Karpas-422 (cell line): ENCODE data around the gene RPS15. TPM values are rescaled to one million over a fixed set of nuclear protein-coding genes. Genes with fewer than 3 reads are reported as not detected.

Source experiments
- DNase-seq: peaks from one replicate; pipeline ENCODE4 v3.0.0-alpha.2; 2015
- H2AFZ ChIP-seq: fragments of 200-600 bp; sonication (generic); 2 replicates; pipeline ENCODE4 v1.6.1; 2014; ENCODE audit warnings: antibody characterized with exemption, low read length, mixed read lengths
- H3K27ac ChIP-seq: fragments of 200-600 bp; sonication (generic); 2 replicates; pipeline ENCODE4 v1.5.1; 2014; ENCODE audit warnings: mild to moderate bottlenecking, low read length, moderate library complexity
- H3K27me3 ChIP-seq: fragments of 200-600 bp; sonication (generic); 2 replicates; pipeline ENCODE4 v1.6.1; 2014; ENCODE audit warnings: low read length, mixed read lengths
- H3K36me3 ChIP-seq: fragments of 200-600 bp; sonication (generic); 2 replicates; pipeline ENCODE4 v1.6.1; 2014; ENCODE audit warnings: low read length, mixed read lengths; ENCODE audit not compliant: insufficient read depth
- H3K4me1 ChIP-seq: fragments of 200-600 bp; sonication (generic); 2 replicates; pipeline ENCODE4 v1.6.1; 2014; ENCODE audit warnings: mild to moderate bottlenecking, low read length, mixed read lengths
- H3K4me2 ChIP-seq: fragments of 200-600 bp; sonication (generic); 2 replicates; pipeline ENCODE4 v1.6.1; 2014; ENCODE audit warnings: low read length, low read depth, mild to moderate bottlenecking; ENCODE audit not compliant: poor library complexity, severe bottlenecking
- H3K4me3 ChIP-seq: fragments of 200-600 bp; sonication (generic); 2 replicates; pipeline ENCODE4 v1.5.1; 2014; ENCODE audit warnings: mild to moderate bottlenecking, antibody characterized with exemption, low read length, mixed read lengths
- H3K79me2 ChIP-seq: fragments of 200-600 bp; sonication (generic); 2 replicates; pipeline ENCODE4 v1.6.1; 2014; ENCODE audit warnings: mild to moderate bottlenecking, low read length, mixed read lengths
- H3K9ac ChIP-seq: fragments of 200-600 bp; sonication (generic); 2 replicates; pipeline ENCODE4 v1.6.0; 2014; ENCODE audit warnings: low read length
- H3K9me2 ChIP-seq: fragments of 200-600 bp; sonication (generic), shearing (Covaris generic); replicated peaks from 2 replicates; pipeline ENCODE4 v1.6.0; 2014; ENCODE audit warnings: mild to moderate bottlenecking, low read length, moderate library complexity; ENCODE audit not compliant: insufficient read depth
- H3K9me3 ChIP-seq: fragments of 300-700, 200-600 bp; sonication (generic); 2 replicates; pipeline ENCODE4 v1.6.1; 2014; ENCODE audit warnings: low read length, mixed read lengths
- H4K20me1 ChIP-seq: fragments of 200-600 bp; sonication (generic); 2 replicates; pipeline ENCODE4 v1.6.1; 2014; ENCODE audit warnings: mild to moderate bottlenecking, antibody characterized with exemption, low read length, low read depth; ENCODE audit not compliant: insufficient read depth
- total RNA-seq: library from RNA; depleted of rRNA; stranded (reverse); fragments of >200 nt; shearing (Covaris generic); gene quantifications from 2 replicates; pipeline ENCODE4 v1.2.3, GENCODE V29; 2014; ENCODE audit warnings: low replicate concordance

The RPS15 gene
- total RNA-seq, 1 experiment from 2014 or later: 2,088 TPM

DNA sequence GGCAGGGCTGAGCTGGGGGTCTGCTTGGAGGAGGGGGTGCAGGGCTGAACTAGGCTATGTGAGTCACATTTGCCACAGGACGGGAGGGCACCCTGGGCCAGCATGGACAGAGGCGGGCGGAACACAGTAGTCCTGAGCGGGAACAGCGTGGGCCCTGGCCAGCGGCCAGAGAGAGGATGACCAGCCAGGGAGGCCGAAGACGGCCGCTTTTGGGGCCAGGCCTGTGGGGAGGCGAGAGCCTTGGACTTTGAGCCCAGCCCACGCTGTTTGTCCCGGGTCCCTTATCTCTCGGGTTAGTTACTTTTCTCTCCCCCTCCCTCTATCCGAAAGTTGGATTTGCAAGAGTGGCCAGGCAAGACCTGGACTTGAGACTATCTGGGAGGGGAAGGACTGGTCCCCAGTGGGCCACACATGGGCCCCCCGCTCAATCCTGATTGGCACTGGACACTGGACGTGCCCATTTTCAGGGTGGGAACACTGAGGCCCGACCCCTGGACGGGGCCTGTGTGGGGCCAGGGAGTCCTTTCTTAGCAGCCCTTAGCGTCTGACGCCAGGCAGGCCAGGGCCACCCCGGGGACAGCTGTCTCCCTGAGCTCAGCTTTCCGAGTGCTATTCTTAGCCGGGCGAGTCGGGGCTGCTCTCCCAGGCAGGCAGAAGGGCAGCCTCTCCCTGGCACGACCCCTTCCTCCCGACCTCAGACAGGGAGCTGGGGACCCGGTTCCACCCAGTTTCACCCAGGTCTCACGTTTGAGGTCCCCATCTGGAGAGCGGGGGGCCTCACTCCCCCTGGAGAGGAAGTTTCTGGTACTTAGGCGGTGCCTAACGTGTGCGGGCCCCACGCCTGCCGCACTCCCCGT, 37.7 kb upstream of the RPS15 start:
- H3K9me2 ChIP-seq: no peaks in the 10 kb centered on the region
- peak overlapping the region; percentile 97 for H3K4me3 ChIP-seq
- peaks cover 29% of the 10 kb centered on the region for H3K4me1 ChIP-seq
- peak overlapping the region; percentile 91 for H3K4me2 ChIP-seq
- 0 out of 2 replicates have a peak, but pooled peaks cover 5% of the 10 kb centered on the region for H4K20me1 ChIP-seq
- peaks cover 21% of the 10 kb centered on the region for H3K79me2 ChIP-seq
- no peaks in the 10 kb centered on the region for H3K9me3 ChIP-seq
- peak overlapping the region; percentile 57 for H3K27ac ChIP-seq
- H3K9ac ChIP-seq: peak overlapping the region; percentile 93
- H3K27me3 ChIP-seq: no peaks in the 10 kb centered on the region
- H3K36me3 ChIP-seq: peaks cover 4% of the 10 kb centered on the region; the same call in 1 of the 2 replicates
- peak; percentile 68 for DNase-seq
- peak overlapping the region; percentile 49; the same call in 1 of the 2 replicates for H2AFZ ChIP-seq

DNA sequence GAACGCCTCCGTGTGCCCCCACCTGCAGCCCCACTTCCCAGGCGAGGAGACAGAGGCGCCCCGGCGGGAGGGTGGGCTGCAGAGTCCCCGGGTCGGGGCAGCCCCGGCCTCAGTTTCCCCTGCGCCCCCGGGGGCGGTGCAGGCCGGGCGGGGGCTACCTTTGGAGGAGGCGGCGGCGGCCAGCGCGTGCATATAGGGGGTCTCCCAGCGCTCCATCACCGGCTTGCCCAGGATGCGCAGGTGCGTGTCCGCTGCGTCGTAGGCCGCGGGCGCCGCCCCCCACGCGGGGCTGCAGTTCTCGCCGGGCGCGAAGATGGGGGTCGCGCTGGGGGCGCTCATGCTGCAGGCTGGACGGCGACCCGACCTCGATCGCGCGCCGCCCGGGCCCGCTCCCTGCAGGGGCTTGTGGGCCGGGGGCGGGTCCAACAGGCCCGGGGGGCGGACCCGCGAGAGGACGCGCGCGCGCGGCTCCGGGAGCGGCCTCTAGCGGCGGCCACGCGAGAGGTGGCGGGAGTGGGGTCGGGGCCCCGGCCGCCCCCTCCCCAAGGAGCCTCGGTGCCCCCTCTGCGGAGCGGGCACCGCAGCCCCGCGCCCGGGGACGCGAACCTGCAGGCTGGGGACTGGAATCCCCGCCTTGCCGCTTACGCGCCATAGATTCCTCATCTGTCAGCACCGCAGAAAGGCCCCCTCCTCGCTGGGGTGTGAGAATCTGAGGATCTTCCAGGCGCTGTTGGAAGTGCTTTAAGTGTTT, 36.9 kb upstream of the RPS15 start, which contains the start of gene GAMT:
Gene GAMT (minus strand): TSS at position 405 of the 751 bp plus-strand sequence. CDS start 66 bp downstream, at position 339.
- H3K27me3 ChIP-seq: no peaks in the 10 kb centered on the region
- H3K27ac ChIP-seq: peak within 1 kb of the TSS; percentile 57
- H3K4me2 ChIP-seq: peak within 1 kb of the TSS; percentile 91
- H3K4me3 ChIP-seq: peak within 1 kb of the TSS; percentile 97
- peaks cover 33% of the 10 kb centered on the region for H3K4me1 ChIP-seq
- H3K79me2 ChIP-seq: peaks cover 21% of the 10 kb centered on the region
- H4K20me1 ChIP-seq: 0 out of 2 replicates have a peak, but pooled peaks cover 5% of the 10 kb centered on the region
- peak; percentile 89 for DNase-seq
- peak within 1 kb of the TSS; percentile 93 for H3K9ac ChIP-seq
- peaks cover 4% of the 10 kb centered on the region; the same call in 1 of the 2 replicates for H3K36me3 ChIP-seq
- peak within 1 kb of the TSS; percentile 49; the same call in 1 of the 2 replicates for H2AFZ ChIP-seq
- no peaks in the 10 kb centered on the region for H3K9me3 ChIP-seq
- no peaks in the 10 kb centered on the region for H3K9me2 ChIP-seq

DNA sequence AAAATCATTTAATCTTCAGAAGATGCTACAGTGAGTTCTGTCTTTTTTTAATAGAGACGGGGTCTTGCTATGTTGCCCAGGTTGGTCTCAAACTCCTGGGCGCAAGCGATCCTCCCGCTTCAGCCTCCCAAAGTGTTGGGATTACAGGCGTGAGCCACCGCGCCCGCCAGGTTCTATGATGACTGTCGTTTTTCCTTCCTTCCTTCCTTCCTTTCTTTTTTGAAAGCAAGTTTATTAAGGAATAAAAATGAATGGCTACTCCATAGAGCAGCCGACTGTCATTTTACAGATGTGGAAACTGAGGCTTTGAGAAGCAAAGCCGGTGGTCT, 36.3 kb upstream of the RPS15 start:
- Histone ChIP-seq H3K4me1 (peaks cover 39% of the 10 kb centered on the region), H3K9me2 (no peaks in the 10 kb centered on the region), H2AFZ (no peak overlapping the region), H3K9me3 (no peaks in the 10 kb centered on the region), H3K27ac (no peak overlapping the region), H3K79me2 (peaks cover 21% of the 10 kb centered on the region), H3K9ac (peak overlapping the region; percentile 93), H3K4me3 (peak overlapping the region; percentile 97), H3K27me3 (no peaks in the 10 kb centered on the region), H3K4me2 (peak overlapping the region; percentile 91), H4K20me1 (0 out of 2 replicates have a peak, but pooled peaks cover 5% of the 10 kb centered on the region), H3K36me3 (peaks cover 4% of the 10 kb centered on the region; the same call in 1 of the 2 replicates)
- no peak for DNase-seq

DNA sequence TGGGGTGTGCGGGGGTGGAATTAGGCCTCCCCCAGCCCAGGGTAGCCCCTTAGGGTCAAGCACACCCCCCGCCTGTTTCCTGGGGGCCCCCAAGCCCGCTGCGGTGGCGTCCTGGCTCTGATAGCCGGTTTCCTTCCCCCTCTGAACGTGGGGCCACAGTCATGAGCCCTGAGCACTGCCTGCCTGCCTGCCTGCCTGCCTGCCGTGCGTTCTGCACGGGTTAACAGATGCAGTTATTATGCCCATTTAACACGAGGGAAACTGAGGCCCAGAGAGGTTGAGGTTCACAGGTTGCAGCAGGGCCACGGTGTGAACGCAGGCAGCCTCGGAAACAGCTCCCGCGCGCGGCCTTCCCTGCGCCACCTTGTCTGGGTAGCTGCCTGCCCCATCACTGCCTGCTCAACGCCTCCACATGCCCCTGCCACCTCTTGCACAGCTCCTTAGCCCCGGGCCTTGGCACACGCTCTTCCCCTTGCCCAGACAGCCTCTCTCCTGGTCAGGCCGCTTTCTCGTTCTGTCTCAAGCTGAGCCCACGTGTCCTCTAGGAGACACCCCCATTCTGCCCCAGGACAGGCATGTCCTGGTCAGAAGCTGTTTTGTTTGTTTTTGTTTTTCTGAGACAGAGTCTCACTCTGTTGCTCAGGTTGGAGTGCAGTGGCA, 35.7 kb upstream of the RPS15 start:
- Histone ChIP-seq H3K36me3 (peaks cover 4% of the 10 kb centered on the region; the same call in 1 of the 2 replicates), H3K4me2 (peak overlapping the region; percentile 91), H3K4me1 (peaks cover 41% of the 10 kb centered on the region), H3K79me2 (peaks cover 21% of the 10 kb centered on the region), H4K20me1 (0 out of 2 replicates have a peak, but pooled peaks cover 5% of the 10 kb centered on the region), H3K9me2 (no peaks in the 10 kb centered on the region), H2AFZ (no peak overlapping the region), H3K4me3 (peak overlapping the region; percentile 34; the same call in 1 of the 2 replicates), H3K9ac (peak overlapping the region; percentile 41; the same call in 1 of the 2 replicates), H3K27me3 (no peaks in the 10 kb centered on the region), H3K27ac (no peak overlapping the region), H3K9me3 (no peaks in the 10 kb centered on the region)
- DNase-seq: no peak

DNA sequence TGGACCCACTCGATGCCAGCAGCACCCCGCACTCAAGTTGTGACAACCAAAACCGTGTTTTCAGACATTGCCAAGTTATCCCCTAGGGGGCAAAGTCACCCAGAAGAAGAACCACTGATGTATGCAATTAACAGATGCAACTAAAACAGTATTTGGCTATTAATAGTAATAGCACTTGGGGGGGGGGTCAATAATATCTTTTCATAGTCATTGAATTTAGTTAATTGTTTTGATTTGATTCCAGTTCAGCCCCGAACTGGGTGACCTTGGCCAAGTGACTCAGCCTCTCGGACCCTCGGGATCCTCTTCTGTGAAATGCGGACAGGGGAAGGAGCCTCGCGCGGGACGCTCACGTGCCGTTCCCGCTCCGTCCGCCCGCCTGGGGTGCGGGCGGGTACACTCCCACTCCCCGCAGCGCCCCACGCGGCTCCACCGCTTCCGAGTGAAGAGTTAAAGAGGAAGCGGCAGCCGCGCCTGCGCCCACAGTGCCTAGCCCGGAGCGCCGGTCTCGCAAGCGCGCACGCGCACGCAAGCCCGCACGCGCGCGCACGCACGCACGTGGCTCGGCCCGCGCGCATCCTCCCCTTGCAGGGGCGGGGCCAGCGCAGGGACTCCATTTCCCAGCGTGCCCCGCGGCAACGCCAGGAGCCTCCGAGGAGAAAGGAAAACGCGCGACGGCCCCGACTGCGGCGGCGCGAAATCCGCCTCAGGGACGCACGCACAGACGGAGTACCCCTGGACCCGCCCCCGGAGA, 31.2 kb upstream of the RPS15 start:
- Histone ChIP-seq H3K9me3 (no peaks in the 10 kb centered on the region), H3K27me3 (no peaks in the 10 kb centered on the region), H2AFZ (no peak overlapping the region), H4K20me1 (peaks cover 35% of the 10 kb centered on the region), H3K4me1 (peaks cover 35% of the 10 kb centered on the region), H3K4me3 (peak overlapping the region; percentile 65), H3K36me3 (peaks cover 12% of the 10 kb centered on the region; the same call in 1 of the 2 replicates), H3K27ac (peak overlapping the region; percentile 79), H3K9ac (peak overlapping the region; percentile 77), H3K79me2 (peaks cover 42% of the 10 kb centered on the region), H3K9me2 (no peaks in the 10 kb centered on the region), H3K4me2 (peak overlapping the region; percentile 93)
- peak; percentile 100 for DNase-seq

DNA sequence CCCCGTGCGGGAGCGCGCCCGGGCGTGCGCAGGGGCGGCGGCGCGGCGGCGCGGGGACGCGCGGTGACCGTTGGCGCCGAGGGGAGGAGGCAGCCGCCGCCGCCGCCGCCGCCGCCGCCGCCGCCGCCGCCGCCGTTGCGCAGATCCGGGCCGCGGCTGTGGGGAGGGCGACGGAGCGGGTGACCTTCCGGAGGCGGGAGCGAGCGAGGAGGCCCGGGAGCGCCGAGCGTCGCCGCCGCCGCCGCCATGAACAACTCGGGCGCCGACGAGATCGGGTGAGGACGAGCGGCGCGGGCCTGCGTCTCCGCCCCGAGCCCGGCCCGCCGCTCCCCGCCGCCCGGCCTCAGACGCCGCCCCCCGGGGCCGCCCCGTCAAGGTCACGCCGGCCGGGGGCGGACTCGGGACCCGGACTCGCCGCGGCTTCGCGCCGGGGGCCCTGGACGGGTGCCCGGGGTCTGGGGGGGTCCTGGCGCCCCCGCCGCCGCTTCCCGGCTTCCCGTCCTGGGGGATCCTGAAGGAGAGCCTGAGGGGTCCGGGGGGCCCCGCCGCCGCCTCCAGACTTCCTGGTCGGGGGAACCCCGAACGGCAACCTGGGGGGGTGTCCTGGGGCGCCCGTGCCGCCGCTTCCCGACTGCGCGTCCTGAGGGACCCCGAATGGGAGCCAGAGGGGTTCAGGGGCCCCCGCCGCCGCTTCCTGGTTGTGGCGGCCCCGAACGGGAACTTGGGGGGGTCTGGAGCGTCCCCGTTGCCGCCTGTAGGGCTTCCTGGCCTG, 30.5 kb upstream of the RPS15 start, which contains the start of gene DAZAP1:
Gene DAZAP1 (plus strand): TSS at position 59 of the 772 bp plus-strand sequence. CDS start 188 bp downstream, at position 247.
- peaks cover 43% of the 10 kb centered on the region for H4K20me1 ChIP-seq
- H2AFZ ChIP-seq: no peak within 1 kb of the TSS
- H3K27me3 ChIP-seq: no peaks in the 10 kb centered on the region
- H3K27ac ChIP-seq: peak within 1 kb of the TSS; percentile 89
- H3K9me3 ChIP-seq: no peaks in the 10 kb centered on the region
- peaks cover 50% of the 10 kb centered on the region for H3K79me2 ChIP-seq
- DNase-seq: peak; percentile 68
- H3K9ac ChIP-seq: peak within 1 kb of the TSS; percentile 100
- H3K4me1 ChIP-seq: peaks cover 28% of the 10 kb centered on the region
- H3K9me2 ChIP-seq: no peaks in the 10 kb centered on the region
- peak within 1 kb of the TSS; percentile 93 for H3K4me2 ChIP-seq
- peak within 1 kb of the TSS; percentile 87 for H3K4me3 ChIP-seq
- H3K36me3 ChIP-seq: peaks cover 14% of the 10 kb centered on the region; the same call in 1 of the 2 replicates
